ENCODE data around the gene FSTL3. TPM values are rescaled to one million over a fixed set of nuclear protein-coding genes. Genes with fewer than 3 reads are reported as not detected.
A peak's percentile ranks its signal among the peaks of the same experiment; 100 is the strongest.
"Not testable (repeated sequence)": the region's sequence is repeated elsewhere in the genome, so short reads cannot be mapped to it uniquely, and the experiment has no call there.

FSTL3 gene
- total RNA-seq = 10 to 100 TPM in 2 of 4 donors, 1 to 10 TPM in 2; 5.4 to 11.5 (median 8.5) TPM
- 10 to 100 TPM in 1 of 3 donors, 1 to 10 TPM in 2; 4.3 to 30.3 (median 6.1) TPM for polyA plus RNA-seq
- long read RNA-seq, donor 1, partial matches to known transcripts = 1 of 3 reads
- long read RNA-seq, donor 1, other reads (novel, unspliced or antisense) = 0 of 3 reads
- long read RNA-seq, donor 2, partial matches to known transcripts = 5 of 12 reads
- long read RNA-seq, donor 2, other reads (novel, unspliced or antisense) = 1 of 12 reads

- DNase-seq (peak; percentile 58 to 63), ATAC-seq (no peak)
- Histone ChIP-seq H3K27me3 (ENCODE audit: insufficient read depth in 3 of 3, low read length in 2 of 3) (peaks cover 0 to 19% (median 17%) of the 10 kb centered on the region in 3 donors), H3K9me3 (no peaks in the 10 kb centered on the region), H3K4me1 (peaks cover 18% of the 10 kb centered on the region), H3K27ac (peak within 1 kb of the TSS; percentile 41), H3K36me3 (ENCODE audit: insufficient read depth in 1 of 2, low read depth in 1 of 2) (no peaks in the 10 kb centered on the region), H3K4me3 (peak within 1 kb of the TSS; percentile 60)
- WGBS, 3 donors = 2 to 5% (median 3%) methylated on average over 40 to 63 of the region's 63 CpGs
- intact Hi-C loops (cut with DNase I) = no loop called here
- TF ChIP-seq CTCF (IDR thresholded peaks at IDR 0.05) = no peak
Measured at GRCh38 chr19:676339-677105, at the start of gene FSTL3. TSS of gene FSTL3 (plus strand) at chr19:676392. CDS start at chr19:676424, 32 bp downstream.

GRCh38 chr19:626566-626965, 49.6 kb upstream of the FSTL3 start:
- H3K27me3 ChIP-seq (ENCODE audit: insufficient read depth in 3 of 3, low read length in 2 of 3); H3K27ac ChIP-seq; H3K4me1 ChIP-seq; H3K4me3 ChIP-seq; DNase-seq; ATAC-seq; H3K9me3 ChIP-seq: not testable (repeated sequence)
- H3K36me3 ChIP-seq (ENCODE audit: insufficient read depth in 1 of 2, low read depth in 1 of 2) = peaks cover 0 to 87% of the 10 kb centered on the region in 2 donors
- WGBS, 3 donors = 97 to 99% (median 97%) methylated on average over 6 to 7 of the region's 7 CpGs
- intact Hi-C loops (cut with DNase I) = loop anchor here (5.0 kb wide), 2 partner anchors 34 to 49 kb away; no protein-coding TSS in a partner anchor

GRCh38 chr19:628168-628567, 48.0 kb upstream of the FSTL3 start:
- Histone ChIP-seq H3K9me3 (no peaks in the 10 kb centered on the region), H3K27ac (no peak overlapping the region), H3K27me3 (ENCODE audit: insufficient read depth in 3 of 3, low read length in 2 of 3) (no peaks in the 10 kb centered on the region), H3K36me3 (ENCODE audit: insufficient read depth in 1 of 2, low read depth in 1 of 2) (peaks cover 0 to 73% of the 10 kb centered on the region in 2 donors), H3K4me1 (peaks cover 9% of the 10 kb centered on the region), H3K4me3 (no peak overlapping the region)
- no peak for TF ChIP-seq CTCF (IDR thresholded peaks at IDR 0.05)
- WGBS, 3 donors = 85 to 89% (median 87%) methylated on average over 19 of the region's 19 CpGs
- ATAC-seq = no peak
- intact Hi-C loops (cut with DNase I) = loop anchor here (5.0 kb wide), 2 partner anchors 36 to 51 kb away; no protein-coding TSS in a partner anchor
- DNase-seq = no peak

- H3K27me3 ChIP-seq (ENCODE audit: insufficient read depth in 3 of 3, low read length in 2 of 3); H3K27ac ChIP-seq; DNase-seq; H3K4me3 ChIP-seq; H3K9me3 ChIP-seq; ATAC-seq: not testable (repeated sequence)
- WGBS, 3 donors = 63 to 68% (median 66%) methylated on average over 18 to 25 of the region's 25 CpGs
- Histone ChIP-seq H3K36me3 (ENCODE audit: insufficient read depth in 1 of 2, low read depth in 1 of 2) (peaks cover 0 to 61% of the 10 kb centered on the region in 2 donors), H3K4me1 (peaks cover 14% of the 10 kb centered on the region)
- intact Hi-C loops (cut with DNase I) = loop anchor here (5.0 kb wide), 2 partner anchors 37 to 52 kb away; no protein-coding TSS in a partner anchor
Measured at GRCh38 chr19:629515-629914, 46.7 kb upstream of the FSTL3 start.

- no peak for TF ChIP-seq CTCF (IDR thresholded peaks at IDR 0.05)
- Histone ChIP-seq H3K9me3 (no peaks in the 10 kb centered on the region), H3K4me3 (no peak overlapping the region), H3K27me3 (ENCODE audit: insufficient read depth in 3 of 3, low read length in 2 of 3) (no peaks in the 10 kb centered on the region), H3K4me1 (peaks cover 14% of the 10 kb centered on the region), H3K36me3 (ENCODE audit: insufficient read depth in 1 of 2, low read depth in 1 of 2) (peaks cover 0 to 55% of the 10 kb centered on the region in 2 donors), H3K27ac (no peak overlapping the region)
- intact Hi-C loops (cut with DNase I) = loop anchor here (5.0 kb wide), 2 partner anchors 38 to 53 kb away; no protein-coding TSS in a partner anchor
- ATAC-seq (no peak), DNase-seq (no peak)
- WGBS, 3 donors = 83 to 91% (median 86%) methylated on average over 29 to 30 of the region's 30 CpGs
Measured at GRCh38 chr19:629961-630714, 46.1 kb upstream of the FSTL3 start.

Data from psoas muscle (tissue), 8 donors.